Large intestine (tissue), 3 donors: Measurements from ENCODE around the gene FNIP1. TPM values are rescaled to one million over a fixed set of nuclear protein-coding genes. Genes with fewer than 3 reads are reported as not detected.
"Not testable (repeated sequence)": the region's sequence is repeated elsewhere in the genome, so short reads cannot be mapped to it uniquely, and the experiment has no call there.

ENCODE experiments used
- DNase-seq, 2 donors: peaks; one replicate each; pipeline versions ENCODE4 v3.0.0 to v3.0.0-alpha.2; 2013
- H3K27ac ChIP-seq: one replicate; pipeline ENCODE4 v1.5.1; 2013; ENCODE audit warnings: low read length
- H3K27me3 ChIP-seq: 2 replicates; pipeline ENCODE4 v1.6.1; 2013; ENCODE audit warnings: low read length; ENCODE audit not compliant: control insufficient read depth, insufficient read depth
- H3K36me3 ChIP-seq: 2 replicates; pipeline ENCODE4 v1.6.1; 2013; ENCODE audit warnings: low read length; ENCODE audit not compliant: control insufficient read depth, insufficient read depth
- H3K4me1 ChIP-seq: one replicate; pipeline ENCODE4 v1.6.1; 2013; ENCODE audit warnings: low read length; ENCODE audit not compliant: control insufficient read depth, insufficient read depth
- H3K4me3 ChIP-seq: one replicate; pipeline ENCODE4 v1.5.1; 2013; ENCODE audit warnings: low read length
- H3K9me3 ChIP-seq: one replicate; pipeline ENCODE4 v1.6.1; 2013; ENCODE audit warnings: mild to moderate bottlenecking, low read depth, low read length, moderate library complexity; ENCODE audit not compliant: control insufficient read depth
- WGBS: methylation state at CpG from one replicate; pipeline ENCODE4 v1.1.5; 2013; ENCODE audit warnings: low lambda C conversion rate; ENCODE audit not compliant: insufficient coverage; 5-methylcytosine and 5-hydroxymethylcytosine counted together
- polyA plus RNA-seq: library from polyadenylated mRNA; unstranded; fragments of 120-200 nt; gene quantifications from one replicate; pipeline ENCODE4 v1.2.1, GENCODE V29; 2013

The FNIP1 gene
- polyA plus RNA-seq, 1 donor, result 21.9 TPM

- Histone ChIP-seq H3K36me3 (peaks cover 8% of the 10 kb centered on the region), H3K27ac (no peak overlapping the region), H3K27me3 (no peaks in the 10 kb centered on the region), H3K4me1 (no peaks in the 10 kb centered on the region), H3K4me3 (no peak overlapping the region), H3K9me3 (no peaks in the 10 kb centered on the region)
- DNase-seq, result no peak
- 100% methylated on average over 4 of the region's 8 CpGs for WGBS
Measured at GRCh38 chr5:131735393-131735792, 61.4 kb downstream of the FNIP1 start.

DNA sequence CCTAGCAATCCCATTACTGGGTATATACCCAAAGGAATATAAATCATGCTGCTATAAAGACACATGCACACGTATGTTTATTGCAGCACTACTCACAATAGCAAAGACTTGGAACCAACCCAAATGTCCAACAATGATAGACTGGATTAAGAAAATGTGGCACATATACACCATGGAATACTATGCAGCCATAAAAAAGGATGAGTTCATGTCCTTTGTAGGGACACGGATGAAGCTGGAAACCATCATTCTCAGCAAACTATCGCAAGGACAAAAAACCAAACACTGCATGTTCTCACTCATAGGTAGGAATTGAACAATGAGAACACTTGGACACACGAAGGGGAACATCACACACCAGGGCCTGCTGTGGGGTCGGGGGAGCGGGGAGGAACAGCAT lies 61.9 kb downstream of the FNIP1 start:
- no CpG with 5 or more reads among the region's 6 CpGs for WGBS
- DNase-seq, H3K9me3 ChIP-seq: not testable (repeated sequence)

DNA sequence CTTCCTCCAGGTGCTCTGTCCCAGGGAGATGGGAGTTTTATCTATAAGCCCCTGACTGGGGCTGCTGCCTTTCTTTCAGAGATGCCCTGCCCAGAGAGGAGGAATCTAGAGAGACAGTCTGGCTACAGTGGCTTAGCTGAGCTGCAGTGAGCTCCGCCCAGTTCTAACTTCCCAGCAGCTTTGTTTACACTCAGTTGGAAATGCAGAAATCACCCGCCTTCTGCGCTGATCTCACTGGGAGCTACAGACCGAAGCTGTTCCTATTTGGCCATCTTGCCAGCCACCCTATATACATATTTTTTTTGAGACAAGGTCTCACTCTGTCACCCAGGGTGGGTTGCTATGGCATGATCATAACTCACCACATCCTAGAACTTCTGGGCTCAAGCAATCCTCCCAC lies 67.5 kb downstream of the FNIP1 start:
- not testable (repeated sequence) for DNase-seq, H3K27ac ChIP-seq, H3K27me3 ChIP-seq, H3K4me3 ChIP-seq, H3K9me3 ChIP-seq, H3K4me1 ChIP-seq
- peaks cover 15% of the 10 kb centered on the region for H3K36me3 ChIP-seq
- no CpG with 5 or more reads among the region's 4 CpGs for WGBS

More for the DNA sequence above, 61.9 kb downstream of the FNIP1 start:
- H3K36me3 ChIP-seq, H3K27ac ChIP-seq, H3K27me3 ChIP-seq, H3K4me1 ChIP-seq, H3K4me3 ChIP-seq: not testable (repeated sequence)

GRCh38 chr5:131724089-131724488 lies 72.7 kb downstream of the FNIP1 start:
- H3K27ac ChIP-seq, H3K4me1 ChIP-seq, H3K4me3 ChIP-seq, DNase-seq, H3K27me3 ChIP-seq, H3K9me3 ChIP-seq: not testable (repeated sequence)
- H3K36me3 ChIP-seq, result peaks cover 15% of the 10 kb centered on the region

DNA sequence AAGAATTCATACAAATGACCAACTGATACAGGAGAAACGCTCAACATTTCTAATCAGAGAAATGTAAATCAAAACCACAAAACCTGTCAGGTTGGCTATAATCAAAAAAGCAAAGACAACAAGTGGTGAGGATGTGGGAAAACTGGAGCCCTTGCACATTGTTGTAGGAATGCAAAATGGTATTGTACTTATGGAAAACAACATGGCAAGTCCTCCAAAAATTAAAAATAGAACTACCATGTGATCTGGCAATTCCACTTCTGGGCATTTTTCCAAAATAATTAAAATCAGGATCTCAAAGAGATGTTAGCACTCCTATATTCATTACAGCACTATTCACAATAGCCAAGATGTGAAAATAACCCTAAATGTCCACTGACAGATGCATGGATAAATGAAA lies 76.1 kb downstream of the FNIP1 start:
- no peaks in the 10 kb centered on the region for H3K27me3 ChIP-seq
- no peak for DNase-seq
- H3K36me3 ChIP-seq, result peaks cover 11% of the 10 kb centered on the region
- WGBS, result 80% methylated on average over 1 of the region's 1 CpG
- H3K4me3 ChIP-seq, result no peak overlapping the region
- H3K4me1 ChIP-seq, result no peaks in the 10 kb centered on the region
- H3K9me3 ChIP-seq, result no peaks in the 10 kb centered on the region
- no peak overlapping the region for H3K27ac ChIP-seq

GRCh38 chr5:131719564-131719963 lies 77.3 kb downstream of the FNIP1 start:
- Histone ChIP-seq H3K4me1 (no peaks in the 10 kb centered on the region), H3K27me3 (no peaks in the 10 kb centered on the region), H3K27ac (no peak overlapping the region), H3K4me3 (no peak overlapping the region), H3K36me3 (peaks cover 17% of the 10 kb centered on the region), H3K9me3 (no peaks in the 10 kb centered on the region)
- 83% methylated on average over 1 of the region's 1 CpG for WGBS
- no peak for DNase-seq

DNA sequence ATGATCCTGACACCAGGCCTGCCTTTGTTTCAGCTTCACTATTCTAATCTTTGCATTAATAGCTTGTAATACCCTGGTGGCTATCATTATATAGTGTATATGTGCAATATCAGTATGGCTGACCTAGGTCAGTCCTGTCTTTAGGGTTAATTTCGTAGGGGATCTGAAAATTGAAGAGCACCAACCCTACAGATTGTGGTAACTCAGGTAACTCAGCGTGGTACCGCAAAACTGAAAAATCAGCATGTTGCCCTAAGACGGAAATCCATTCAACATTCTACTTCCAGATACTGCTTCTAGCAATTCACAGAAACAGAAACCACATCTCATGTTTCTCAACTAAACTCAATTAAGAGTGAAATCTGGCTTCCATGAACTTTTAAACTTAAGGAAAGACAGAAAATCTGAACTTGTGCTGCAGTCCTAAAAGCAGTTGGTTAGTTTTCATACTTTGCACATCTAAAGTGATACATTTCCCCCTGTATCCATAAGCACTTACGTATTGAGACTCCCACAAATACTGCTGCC lies 78.3 kb downstream of the FNIP1 start:
- no CpG with 5 or more reads among the region's 5 CpGs for WGBS
- Histone ChIP-seq H3K9me3 (no peaks in the 10 kb centered on the region), H3K4me3 (no peak overlapping the region), H3K36me3 (peaks cover 25% of the 10 kb centered on the region), H3K27ac (no peak overlapping the region), H3K4me1 (no peaks in the 10 kb centered on the region), H3K27me3 (no peaks in the 10 kb centered on the region)
- no peak for DNase-seq

DNA sequence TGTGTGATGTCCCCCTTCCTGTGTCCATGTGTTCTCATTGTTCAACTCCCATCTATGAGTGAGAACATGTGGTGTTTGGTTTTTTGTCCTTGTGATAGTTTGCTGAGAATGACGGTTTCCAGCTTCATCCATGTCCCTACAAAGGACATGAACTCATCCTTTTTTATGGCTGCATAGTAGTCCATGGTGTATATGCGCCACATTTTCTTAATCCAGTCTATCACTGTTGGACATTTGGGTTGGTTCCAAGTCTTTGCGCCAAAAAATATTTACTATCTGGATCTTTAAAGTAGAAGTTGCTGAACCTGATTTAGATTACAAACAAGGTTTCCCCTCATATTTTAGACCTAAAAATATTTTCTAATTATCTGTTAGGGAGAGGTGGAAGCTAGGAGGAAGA lies 79.7 kb downstream of the FNIP1 start:
- not testable (repeated sequence) for H3K9me3 ChIP-seq, H3K27ac ChIP-seq, DNase-seq, H3K4me1 ChIP-seq, H3K4me3 ChIP-seq, H3K27me3 ChIP-seq
- WGBS, result no CpG with 5 or more reads among the region's 3 CpGs
- peaks cover 31% of the 10 kb centered on the region for H3K36me3 ChIP-seq

DNA sequence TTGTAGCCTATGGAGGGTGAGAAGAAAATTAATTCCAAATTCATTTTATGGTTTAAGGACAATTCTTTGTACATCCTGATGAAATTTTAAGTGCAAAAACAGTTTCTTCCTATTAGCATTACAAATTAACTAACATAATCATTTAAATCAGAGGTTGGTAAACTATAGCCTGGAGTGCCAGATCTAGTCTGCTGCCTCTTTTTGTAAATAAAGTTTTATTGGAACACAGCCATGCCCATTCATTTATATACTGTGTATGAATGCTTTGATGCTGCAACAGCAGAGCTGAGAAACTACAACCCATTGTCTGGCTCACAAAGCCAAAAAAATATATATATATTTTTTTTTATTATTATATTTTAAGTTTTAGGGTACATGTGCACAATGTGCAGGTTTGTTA lies 80.2 kb downstream of the FNIP1 start:
- Histone ChIP-seq H3K27ac (no peak overlapping the region), H3K36me3 (peaks cover 35% of the 10 kb centered on the region), H3K4me1 (no peaks in the 10 kb centered on the region), H3K27me3 (no peaks in the 10 kb centered on the region), H3K4me3 (no peak overlapping the region), H3K9me3 (no peaks in the 10 kb centered on the region)
- no peak for DNase-seq

- Histone ChIP-seq H3K4me1 (no peaks in the 10 kb centered on the region), H3K9me3 (no peaks in the 10 kb centered on the region), H3K27me3 (no peaks in the 10 kb centered on the region), H3K4me3 (no peak overlapping the region), H3K27ac (no peak overlapping the region), H3K36me3 (peaks cover 53% of the 10 kb centered on the region)
- 96% methylated on average over 3 of the region's 8 CpGs for WGBS
- no peak for DNase-seq
Measured at GRCh38 chr5:131710391-131710790, 86.4 kb downstream of the FNIP1 start.

DNA sequence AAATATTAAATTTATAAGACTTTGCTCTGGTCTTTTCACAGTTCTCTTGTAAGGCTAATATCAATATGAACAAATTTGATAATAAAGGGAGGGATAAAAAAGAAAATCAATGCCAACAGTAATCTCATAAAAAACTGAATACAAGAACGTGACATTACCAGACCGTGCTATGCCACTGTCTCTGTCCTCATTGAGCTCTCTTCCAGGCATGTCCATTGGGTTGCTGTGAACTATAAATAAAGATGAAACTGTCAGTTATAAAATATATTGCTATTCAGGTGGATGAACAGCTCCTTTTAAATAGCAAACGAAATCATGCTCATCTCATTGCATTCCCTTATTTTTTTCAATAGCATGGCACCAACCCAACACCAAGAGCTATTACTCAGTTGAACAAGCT lies 87.8 kb downstream of the FNIP1 start:
- H3K4me1 ChIP-seq, result no peaks in the 10 kb centered on the region
- 100% methylated on average over 1 of the region's 3 CpGs for WGBS
- H3K27ac ChIP-seq, result no peak overlapping the region
- H3K36me3 ChIP-seq, result peaks cover 47% of the 10 kb centered on the region
- DNase-seq, result no peak
- H3K9me3 ChIP-seq, result no peaks in the 10 kb centered on the region
- H3K4me3 ChIP-seq, result no peak overlapping the region
- H3K27me3 ChIP-seq, result no peaks in the 10 kb centered on the region
